ENCODE measurements around the gene PTPRJ.
A peak's percentile ranks its signal among the peaks of the same experiment; 100 is the strongest.
"Not testable (repeated sequence)": the region's sequence is repeated elsewhere in the genome, so short reads cannot be mapped to it uniquely, and the experiment has no call there.

Gene PTPRJ

GRCh38 chr11:48170241-48171233, 190.2 kb downstream of the PTPRJ start:
- FAIRE-seq = peak; percentile 57
- DNase-seq (ENCODE audit: insufficient read length) = no peak
- no peak for TF ChIP-seq POLR2AphosphoS5 (IDR thresholded peaks at IDR 0.05; ENCODE audit: low read depth, low read length)
- TF ChIP-seq TAF1 (IDR thresholded peaks at IDR 0.05; ENCODE audit: borderline replicate concordance, low read depth, low read length) = no peak
- TF ChIP-seq POLR2A (IDR thresholded peaks at IDR 0.05; ENCODE audit: low read depth, low read length) = no peak

GRCh38 chr11:48172818-48173609, 192.7 kb downstream of the PTPRJ start:
- TF ChIP-seq POLR2A (IDR thresholded peaks at IDR 0.05; ENCODE audit: low read depth, low read length) (no peak), TAF1 (IDR thresholded peaks at IDR 0.05; ENCODE audit: borderline replicate concordance, low read depth, low read length) (no peak), POLR2AphosphoS5 (IDR thresholded peaks at IDR 0.05; ENCODE audit: low read depth, low read length) (no peak)
- FAIRE-seq = peak; percentile 82
- DNase-seq (ENCODE audit: insufficient read length) = peak; percentile 54

GRCh38 chr11:48177661-48178060, 197.3 kb downstream of the PTPRJ start:
- no peak for FAIRE-seq
- no peak for DNase-seq (ENCODE audit: insufficient read length)
- TF ChIP-seq POLR2AphosphoS5 (IDR thresholded peaks at IDR 0.05; ENCODE audit: low read depth, low read length) = no peak
- TF ChIP-seq POLR2A (IDR thresholded peaks at IDR 0.05; ENCODE audit: low read depth, low read length) = no peak
- no peak for TF ChIP-seq TAF1 (IDR thresholded peaks at IDR 0.05; ENCODE audit: borderline replicate concordance, low read depth, low read length)

GRCh38 chr11:48180627-48181026, 200.3 kb downstream of the PTPRJ start:
- FAIRE-seq = no peak
- TF ChIP-seq TAF1 (IDR thresholded peaks at IDR 0.05; ENCODE audit: borderline replicate concordance, low read depth, low read length) (no peak), POLR2A (IDR thresholded peaks at IDR 0.05; ENCODE audit: low read depth, low read length) (no peak), POLR2AphosphoS5 (IDR thresholded peaks at IDR 0.05; ENCODE audit: low read depth, low read length) (no peak)
- no peak for DNase-seq (ENCODE audit: insufficient read length)

GRCh38 chr11:48182860-48183526, 202.6 kb downstream of the PTPRJ start:
- FAIRE-seq (no peak), DNase-seq (ENCODE audit: insufficient read length) (no peak)

GRCh38 chr11:48184452-48184851, 204.1 kb downstream of the PTPRJ start:
- DNase-seq (ENCODE audit: insufficient read length) = no peak
- TF ChIP-seq TAF1 (IDR thresholded peaks at IDR 0.05; ENCODE audit: borderline replicate concordance, low read depth, low read length) (no peak), POLR2AphosphoS5 (IDR thresholded peaks at IDR 0.05; ENCODE audit: low read depth, low read length) (no peak), POLR2A (IDR thresholded peaks at IDR 0.05; ENCODE audit: low read depth, low read length) (no peak)
- FAIRE-seq = no peak

More at GRCh38 chr11:48182860-48183526, 202.6 kb downstream of the PTPRJ start:
- TF ChIP-seq TAF1 (IDR thresholded peaks at IDR 0.05; ENCODE audit: borderline replicate concordance, low read depth, low read length) (no peak), POLR2A (IDR thresholded peaks at IDR 0.05; ENCODE audit: low read depth, low read length) (no peak), POLR2AphosphoS5 (IDR thresholded peaks at IDR 0.05; ENCODE audit: low read depth, low read length) (no peak)

DNA sequence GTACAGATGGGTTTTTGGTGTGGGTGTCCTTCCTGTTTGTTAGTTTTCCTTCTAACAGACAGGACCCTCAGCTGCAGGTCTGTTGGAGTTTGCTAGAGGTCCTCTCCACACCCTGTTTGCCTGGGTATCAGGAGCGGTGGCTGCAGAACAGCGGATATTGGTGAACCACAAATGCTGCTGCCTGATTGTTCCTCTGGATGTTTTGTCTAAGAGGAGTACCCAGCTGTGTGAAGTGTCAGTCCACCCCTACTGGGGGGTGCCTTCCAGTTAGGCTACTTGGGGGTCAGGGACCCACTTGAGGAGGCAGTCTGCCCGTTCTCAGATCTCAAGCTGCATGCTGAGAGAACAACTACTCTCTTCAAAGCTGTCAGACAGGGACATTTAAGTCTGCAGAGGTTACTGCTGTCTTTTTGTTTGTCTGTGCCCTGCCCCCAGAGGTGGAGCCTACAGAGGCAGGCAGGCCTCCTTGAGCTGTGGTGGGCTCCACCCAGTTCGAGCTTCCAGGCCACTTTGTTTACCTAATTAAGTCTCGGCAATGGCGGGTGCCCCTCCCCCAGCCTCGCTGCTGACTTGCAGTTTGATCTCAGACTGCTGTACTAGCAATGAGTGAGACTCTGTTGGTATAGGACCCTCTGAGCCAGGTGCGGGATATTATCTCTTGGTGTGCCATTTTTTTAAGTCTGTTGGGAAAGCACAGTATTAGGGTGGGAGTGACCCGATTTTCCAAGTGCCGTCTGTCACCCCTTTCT, 210.7 kb downstream of the PTPRJ start:
- FAIRE-seq; DNase-seq (ENCODE audit: insufficient read length): not testable (repeated sequence)

- no peak for DNase-seq (ENCODE audit: insufficient read length)
- no peak for FAIRE-seq
These were observed 213.5 kb downstream of the PTPRJ start for GRCh38 chr11:48193876-48194275.

DNA sequence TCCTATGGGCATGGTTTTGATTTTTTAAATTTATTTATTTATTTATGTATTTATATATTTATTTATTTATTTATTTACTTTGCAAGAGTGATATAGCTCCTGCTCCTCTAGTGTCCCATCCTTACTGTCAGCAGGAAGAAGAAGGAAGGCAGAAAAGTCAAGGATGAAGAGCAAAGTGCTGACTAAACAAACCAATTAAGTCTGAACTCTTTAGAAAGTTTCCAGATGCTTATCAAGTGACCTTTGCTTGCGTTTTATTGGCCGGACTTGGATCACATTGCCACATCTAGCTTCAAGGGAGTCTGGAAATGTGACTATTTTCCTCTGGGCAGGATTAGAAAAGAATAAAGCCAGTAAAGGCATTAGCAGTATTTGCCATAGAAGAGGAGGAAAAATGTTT, 227.5 kb downstream of the PTPRJ start:
- DNase-seq (ENCODE audit: insufficient read length) (no peak), FAIRE-seq (no peak)
- no peak for TF ChIP-seq POLR2AphosphoS5 (IDR thresholded peaks at IDR 0.05; ENCODE audit: low read depth, low read length)
- TF ChIP-seq POLR2A (IDR thresholded peaks at IDR 0.05; ENCODE audit: low read depth, low read length) = no peak
- no peak for TF ChIP-seq TAF1 (IDR thresholded peaks at IDR 0.05; ENCODE audit: borderline replicate concordance, low read depth, low read length)

More at GRCh38 chr11:48193876-48194275, 213.5 kb downstream of the PTPRJ start:
- TF ChIP-seq POLR2AphosphoS5 (IDR thresholded peaks at IDR 0.05; ENCODE audit: low read depth, low read length) = no peak
- TF ChIP-seq TAF1 (IDR thresholded peaks at IDR 0.05; ENCODE audit: borderline replicate concordance, low read depth, low read length) = no peak
- no peak for TF ChIP-seq POLR2A (IDR thresholded peaks at IDR 0.05; ENCODE audit: low read depth, low read length)

DNA sequence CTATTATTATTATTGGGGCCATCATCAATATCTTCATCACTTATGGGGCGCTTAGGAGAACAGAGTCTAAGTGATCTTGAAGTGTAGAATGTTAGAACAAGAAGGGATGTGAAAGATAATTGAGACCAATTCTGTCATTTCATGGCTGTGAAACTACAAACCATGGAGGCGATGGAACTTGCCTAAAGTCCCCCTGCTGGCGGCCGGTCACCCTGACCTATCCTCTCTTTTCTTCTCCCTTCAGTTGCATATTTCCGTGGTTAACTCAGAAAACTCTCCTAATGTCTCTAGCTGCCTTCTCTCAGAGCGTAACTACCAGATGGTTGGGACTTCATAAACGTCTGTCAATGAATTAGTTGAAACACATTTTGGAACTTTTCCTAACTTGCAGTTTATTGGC, 229.7 kb downstream of the PTPRJ start:
- FAIRE-seq (no peak), DNase-seq (ENCODE audit: insufficient read length) (no peak)
- no peak for TF ChIP-seq POLR2A (IDR thresholded peaks at IDR 0.05; ENCODE audit: low read depth, low read length)
- TF ChIP-seq TAF1 (IDR thresholded peaks at IDR 0.05; ENCODE audit: borderline replicate concordance, low read depth, low read length) = no peak
- no peak for TF ChIP-seq POLR2AphosphoS5 (IDR thresholded peaks at IDR 0.05; ENCODE audit: low read depth, low read length)

Measured in GM12892 (cell line).